Measurements from ENCODE around the gene GAP43.

DNA sequence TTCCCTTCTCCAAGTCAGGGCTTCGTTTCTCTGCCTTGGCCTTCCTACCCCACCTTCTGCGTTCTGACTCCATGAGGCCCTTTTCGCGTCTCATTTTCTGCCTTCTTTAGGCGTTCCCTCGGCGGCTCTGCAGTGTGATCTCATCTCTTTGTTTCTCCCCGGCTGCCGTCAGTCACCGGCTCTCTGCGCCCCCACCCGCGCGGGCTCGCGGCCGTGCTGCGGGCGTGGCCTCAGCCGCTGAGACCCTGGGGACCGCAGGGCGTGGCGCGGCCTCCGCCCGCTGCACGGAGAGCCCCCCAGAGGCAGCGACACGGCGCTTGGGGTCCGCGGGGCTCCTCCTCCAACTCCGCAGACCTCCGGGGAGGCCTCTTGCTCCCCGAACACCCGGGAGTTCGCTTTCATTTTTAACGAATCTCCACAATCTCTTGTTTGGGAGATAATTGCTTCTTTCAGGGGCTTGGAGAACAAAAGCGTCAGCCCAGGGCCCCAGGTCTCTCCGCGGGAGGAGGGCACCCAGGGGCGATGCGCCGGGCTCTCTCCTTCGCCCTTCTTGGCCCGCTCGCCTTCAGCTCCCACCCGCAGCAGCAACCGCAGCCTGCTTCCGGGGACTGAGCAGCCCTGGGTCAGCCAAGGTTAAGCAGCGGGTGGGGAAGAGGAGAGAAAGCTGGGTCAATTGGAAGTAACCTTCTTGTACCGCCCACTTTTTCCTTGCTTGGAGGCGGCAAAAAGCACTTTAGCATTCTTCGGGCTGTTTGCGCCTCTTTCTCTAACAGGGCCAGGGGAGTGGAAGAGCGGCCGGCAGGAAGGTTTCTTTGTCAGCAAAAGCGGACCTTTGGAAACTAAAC lies 35.2 kb downstream of the GAP43 start:
- no peak for TF ChIP-seq EZH2 (IDR thresholded peaks at IDR 0.05; ENCODE audit: borderline replicate concordance, low read depth, low read length, poor library complexity, severe bottlenecking)
- TF ChIP-seq, protein P1, sequence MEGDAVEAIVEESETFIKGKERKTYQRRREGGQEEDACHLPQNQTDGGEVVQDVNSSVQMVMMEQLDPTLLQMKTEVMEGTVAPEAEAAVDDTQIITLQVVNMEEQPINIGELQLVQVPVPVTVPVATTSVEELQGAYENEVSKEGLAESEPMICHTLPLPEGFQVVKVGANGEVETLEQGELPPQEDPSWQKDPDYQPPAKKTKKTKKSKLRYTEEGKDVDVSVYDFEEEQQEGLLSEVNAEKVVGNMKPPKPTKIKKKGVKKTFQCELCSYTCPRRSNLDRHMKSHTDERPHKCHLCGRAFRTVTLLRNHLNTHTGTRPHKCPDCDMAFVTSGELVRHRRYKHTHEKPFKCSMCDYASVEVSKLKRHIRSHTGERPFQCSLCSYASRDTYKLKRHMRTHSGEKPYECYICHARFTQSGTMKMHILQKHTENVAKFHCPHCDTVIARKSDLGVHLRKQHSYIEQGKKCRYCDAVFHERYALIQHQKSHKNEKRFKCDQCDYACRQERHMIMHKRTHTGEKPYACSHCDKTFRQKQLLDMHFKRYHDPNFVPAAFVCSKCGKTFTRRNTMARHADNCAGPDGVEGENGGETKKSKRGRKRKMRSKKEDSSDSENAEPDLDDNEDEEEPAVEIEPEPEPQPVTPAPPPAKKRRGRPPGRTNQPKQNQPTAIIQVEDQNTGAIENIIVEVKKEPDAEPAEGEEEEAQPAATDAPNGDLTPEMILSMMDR (conservative IDR thresholded peaks at IDR 0.05; ENCODE audit: low read depth, low read length) = no peak

Measured in A673 (cell line).